Subcutaneous adipose tissue (tissue), 4 donors: ENCODE measurements around the gene GABRA4. TPM values are rescaled to one million over a fixed set of nuclear protein-coding genes. Genes with fewer than 3 reads are reported as not detected.

ENCODE experiments used
- total RNA-seq, 4 donors: library from RNA; depleted of rRNA; stranded (reverse); fragments of >200 nt; gene quantifications; one replicate each; pipeline ENCODE4 v1.1.0, GENCODE V29; 2016
- TF ChIP-seq, protein P1 (sequence below): fragments of 450-650 bp; IDR thresholded peaks from one replicate; pipeline ENCODE4 v1.5.1; 2016; ENCODE audit warnings: low read depth, mild to moderate bottlenecking, control low read depth, antibody characterized with exemption, moderate library complexity

GABRA4 gene
- total RNA-seq, 4 donors from 2014 or later, result not detected

DNA sequence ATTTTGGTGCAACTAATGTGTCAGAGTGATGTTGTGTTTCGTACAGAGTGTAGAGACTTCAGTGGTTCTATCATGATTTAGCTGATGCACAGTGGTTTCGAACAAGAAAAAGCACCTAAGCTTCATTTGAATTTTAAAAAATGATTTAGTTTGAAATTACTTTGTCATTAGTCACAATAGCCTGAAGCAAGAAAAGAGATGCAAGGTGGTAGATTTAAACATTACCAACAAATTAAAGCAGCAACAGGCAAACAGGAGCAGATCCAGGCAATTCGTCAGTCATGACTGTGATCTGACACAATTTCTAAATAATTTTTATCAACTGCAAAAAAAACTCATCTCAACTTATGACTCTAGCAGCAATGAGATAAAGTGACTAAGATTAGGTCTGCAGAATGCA lies 59.7 kb downstream of the GABRA4 start:
- TF ChIP-seq, protein P1, sequence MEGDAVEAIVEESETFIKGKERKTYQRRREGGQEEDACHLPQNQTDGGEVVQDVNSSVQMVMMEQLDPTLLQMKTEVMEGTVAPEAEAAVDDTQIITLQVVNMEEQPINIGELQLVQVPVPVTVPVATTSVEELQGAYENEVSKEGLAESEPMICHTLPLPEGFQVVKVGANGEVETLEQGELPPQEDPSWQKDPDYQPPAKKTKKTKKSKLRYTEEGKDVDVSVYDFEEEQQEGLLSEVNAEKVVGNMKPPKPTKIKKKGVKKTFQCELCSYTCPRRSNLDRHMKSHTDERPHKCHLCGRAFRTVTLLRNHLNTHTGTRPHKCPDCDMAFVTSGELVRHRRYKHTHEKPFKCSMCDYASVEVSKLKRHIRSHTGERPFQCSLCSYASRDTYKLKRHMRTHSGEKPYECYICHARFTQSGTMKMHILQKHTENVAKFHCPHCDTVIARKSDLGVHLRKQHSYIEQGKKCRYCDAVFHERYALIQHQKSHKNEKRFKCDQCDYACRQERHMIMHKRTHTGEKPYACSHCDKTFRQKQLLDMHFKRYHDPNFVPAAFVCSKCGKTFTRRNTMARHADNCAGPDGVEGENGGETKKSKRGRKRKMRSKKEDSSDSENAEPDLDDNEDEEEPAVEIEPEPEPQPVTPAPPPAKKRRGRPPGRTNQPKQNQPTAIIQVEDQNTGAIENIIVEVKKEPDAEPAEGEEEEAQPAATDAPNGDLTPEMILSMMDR, result no peak

DNA sequence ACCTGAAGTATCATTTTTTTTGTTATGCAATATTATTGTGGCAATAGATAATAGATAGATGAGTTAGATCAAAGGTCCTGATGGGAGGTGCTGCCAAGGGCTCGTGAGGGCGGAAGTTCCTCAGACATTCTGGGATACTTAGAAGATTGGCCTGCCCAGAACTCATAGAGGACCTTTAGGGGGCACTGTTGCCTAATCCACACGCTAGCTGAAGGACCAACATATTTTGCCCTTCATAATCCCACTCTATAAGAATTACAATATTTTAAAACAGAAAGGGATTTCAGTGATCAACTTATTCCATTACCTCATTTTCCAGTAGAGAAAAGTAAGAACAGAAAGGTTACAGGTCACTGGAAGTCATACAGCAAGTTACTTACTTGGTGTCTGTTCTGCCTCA lies 61.4 kb downstream of the GABRA4 start:
- TF ChIP-seq, protein P1, result no peak

DNA sequence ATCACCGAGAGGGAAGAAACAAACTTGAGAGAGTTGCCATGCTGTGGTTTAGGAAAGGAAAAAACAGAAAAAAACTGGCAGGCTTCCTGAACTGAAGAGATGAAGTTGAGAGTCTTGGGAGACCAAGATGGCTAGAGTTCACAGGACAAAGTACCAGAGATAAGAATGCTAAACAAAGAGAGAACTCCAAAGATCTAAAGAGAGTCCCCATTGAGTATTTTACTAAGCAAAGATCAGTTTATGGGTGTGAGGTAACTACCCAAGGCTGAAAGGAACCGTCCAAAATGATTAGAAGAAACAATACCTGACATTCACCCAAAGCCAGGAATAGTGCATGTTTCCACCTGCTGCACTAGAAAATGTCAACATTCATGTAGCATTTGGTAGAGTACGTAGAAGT lies 62.5 kb downstream of the GABRA4 start:
- TF ChIP-seq, protein P1, result no peak

DNA sequence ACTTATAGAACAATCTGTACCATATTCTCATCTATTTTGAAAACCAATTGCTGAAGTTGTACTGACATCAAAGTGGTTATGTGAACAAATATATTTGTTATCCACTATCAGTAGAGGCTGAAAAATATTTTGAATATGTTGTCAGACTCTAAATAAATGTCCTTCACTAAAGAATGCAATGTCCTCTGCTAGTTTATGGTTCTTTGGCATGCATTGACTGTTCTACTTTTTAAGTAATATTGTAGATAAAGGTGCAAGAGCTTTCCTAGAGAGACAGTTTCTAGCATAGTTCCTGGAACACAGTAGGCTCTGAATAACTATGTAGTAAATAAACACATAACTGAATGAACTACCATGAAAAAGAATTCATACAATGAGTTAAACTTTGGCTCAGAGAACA lies 66.2 kb downstream of the GABRA4 start:
- TF ChIP-seq, protein P1, result no peak

DNA sequence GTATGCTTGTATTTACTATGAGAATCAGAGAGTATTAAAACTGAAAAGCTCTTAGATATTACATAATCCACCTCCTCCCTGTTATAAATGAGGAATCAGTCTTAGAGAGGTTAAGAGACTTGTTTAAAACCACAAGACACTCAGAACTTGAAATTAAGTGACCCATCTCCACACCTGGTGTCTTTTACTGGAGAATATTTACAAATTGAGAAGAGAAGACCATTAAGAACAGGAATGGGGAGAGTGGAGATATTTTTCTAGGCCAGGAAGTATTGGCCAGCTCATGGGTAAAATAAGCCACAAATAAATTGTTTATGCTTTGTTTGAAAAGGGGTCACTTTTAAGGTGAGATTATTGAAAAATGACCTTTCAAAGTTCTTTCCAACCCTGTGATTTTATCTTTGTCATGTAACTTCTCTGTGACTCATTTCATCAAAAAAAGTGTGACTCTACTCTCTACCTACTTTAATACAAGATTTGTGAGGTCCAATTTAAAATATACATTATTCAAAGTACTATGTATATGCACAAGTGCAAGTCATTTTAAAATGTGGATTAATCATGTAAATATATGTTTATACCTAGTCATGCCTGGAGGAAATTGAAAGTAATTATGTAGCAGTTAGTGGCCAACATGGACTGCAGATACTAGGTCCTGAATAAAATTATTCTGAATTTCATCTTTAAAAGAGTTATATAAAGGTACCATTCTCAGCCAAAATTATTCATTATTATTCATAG lies 68.4 kb downstream of the GABRA4 start:
- TF ChIP-seq, protein P1, result no peak

DNA sequence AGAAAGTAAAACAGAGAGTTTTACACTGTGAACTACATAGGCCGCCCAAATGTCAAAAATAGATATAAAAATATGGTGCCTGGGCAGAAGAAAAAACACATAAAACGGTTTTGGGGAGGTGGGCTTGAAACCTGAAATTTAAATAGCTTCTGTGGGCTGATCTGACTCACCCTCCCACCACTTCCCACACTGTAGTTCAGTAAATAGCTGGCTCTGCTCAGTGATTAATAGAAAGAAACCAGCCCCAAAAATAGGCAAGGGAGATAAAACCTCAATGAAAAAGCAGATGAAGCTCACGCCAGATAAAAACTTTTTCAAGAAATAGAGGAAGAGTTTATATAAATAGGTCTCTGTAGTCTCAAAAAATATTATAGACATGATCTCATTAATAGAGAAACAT lies 71.2 kb downstream of the GABRA4 start:
- TF ChIP-seq, protein P1, result no peak

DNA sequence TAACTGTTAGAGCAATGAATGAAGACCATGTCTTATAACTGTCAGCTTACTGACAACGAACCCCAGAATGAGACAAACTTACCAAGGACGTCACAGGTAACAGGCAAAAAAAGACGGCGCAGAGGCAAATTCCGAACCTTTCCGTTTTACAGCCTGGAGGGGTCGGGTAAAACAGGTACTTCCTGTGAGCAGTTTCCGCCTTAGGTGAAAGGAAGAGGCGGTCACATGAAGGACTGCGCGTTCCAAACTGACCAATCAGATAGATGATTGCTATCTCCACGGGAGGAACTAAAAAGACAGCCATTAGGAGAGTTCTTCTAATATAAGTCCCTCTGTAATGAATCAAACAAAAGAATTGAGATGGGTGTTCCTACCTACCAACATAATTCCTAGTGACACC lies 84.3 kb downstream of the GABRA4 start, which contains the start of gene COX7B2:
COX7B2 (minus strand) TSS at position 168 of the 400 bp plus-strand sequence. CDS start 174,053 bp downstream, outside the sequence.
- TF ChIP-seq, protein P1, result no peak
